Astrocyte (in vitro differentiated cells and primary cell): ENCODE results near the gene MAPK9. TPM values are rescaled to one million over a fixed set of nuclear protein-coding genes. Genes with fewer than 3 reads are reported as not detected.

Experiments used
- DNase-seq: peaks from one replicate; pipeline ENCODE4 v3.0.0-alpha.2; 2010; ENCODE audit warnings: low read depth
- FAIRE-seq: peaks from 2 replicates; lab custom pipeline; 2011; peaks lifted over from hg19 to GRCh38; lab: Jason Lieb, UNC
- H2AFZ ChIP-seq: 2 replicates; pipeline ENCODE4 v1.6.0; 2012; ENCODE audit warnings: low read depth, low read length, inconsistent platforms
- H3K27ac ChIP-seq: 2 replicates; pipeline ENCODE4 v1.5.1; 2011; ENCODE audit warnings: low read depth, low read length, inconsistent platforms
- H3K27me3 ChIP-seq: 2 replicates; pipeline ENCODE4 v1.6.0; 2011; ENCODE audit warnings: low read length, inconsistent platforms; ENCODE audit not compliant: insufficient read depth
- H3K36me3 ChIP-seq: 2 replicates; pipeline ENCODE4 v1.5.1; 2011; ENCODE audit warnings: low read length, inconsistent platforms; ENCODE audit not compliant: insufficient read depth
- H3K4me1 ChIP-seq: 2 replicates; pipeline ENCODE4 v1.5.1; 2011; ENCODE audit warnings: low read length, inconsistent platforms; ENCODE audit not compliant: insufficient read depth
- H3K4me2 ChIP-seq: 2 replicates; pipeline ENCODE4 v1.6.0; 2012; ENCODE audit warnings: low read length, inconsistent platforms
- H3K4me3 ChIP-seq: 2 replicates; pipeline ENCODE4 v1.5.1; 2011; ENCODE audit warnings: low read depth, mild to moderate bottlenecking, low read length, inconsistent platforms; ENCODE audit not compliant: insufficient read depth
- H3K79me2 ChIP-seq: 2 replicates; pipeline ENCODE4 v1.6.0; 2012; ENCODE audit warnings: mild to moderate bottlenecking, low read length, inconsistent platforms; ENCODE audit not compliant: insufficient read depth
- H3K9ac ChIP-seq: 2 replicates; pipeline ENCODE4 v1.6.0; 2012; ENCODE audit warnings: mild to moderate bottlenecking, low read length, inconsistent platforms
- H3K9me3 ChIP-seq: 2 replicates; pipeline ENCODE4 v1.5.1; 2012; ENCODE audit warnings: low read depth, mild to moderate bottlenecking, low read length, inconsistent platforms; ENCODE audit not compliant: insufficient read depth
- H4K20me1 ChIP-seq: 2 replicates; pipeline ENCODE4 v1.6.0; 2012; ENCODE audit warnings: low read length, inconsistent platforms; ENCODE audit not compliant: insufficient read depth
- H3K27ac Mint-ChIP-seq: one replicate; pipeline ENCODE4 v1.8.0; 2021; ENCODE audit warnings: mild to moderate bottlenecking, mixed read lengths; ENCODE audit not compliant: unreplicated experiment
- H3K27me3 Mint-ChIP-seq: one replicate; pipeline ENCODE4 v1.8.0; 2021; ENCODE audit warnings: low read depth, mixed read lengths; ENCODE audit not compliant: unreplicated experiment
- H3K36me3 Mint-ChIP-seq: one replicate; pipeline ENCODE4 v1.8.0; 2021; ENCODE audit warnings: low read depth, mixed read lengths; ENCODE audit not compliant: unreplicated experiment
- H3K4me1 Mint-ChIP-seq: one replicate; pipeline ENCODE4 v1.8.0; 2021; ENCODE audit warnings: low read depth, mixed read lengths; ENCODE audit not compliant: unreplicated experiment
- H3K4me3 Mint-ChIP-seq: one replicate; pipeline ENCODE4 v1.8.0; 2021; ENCODE audit warnings: mild to moderate bottlenecking, moderate library complexity, mixed read lengths; ENCODE audit not compliant: unreplicated experiment
- H3K9me3 Mint-ChIP-seq: one replicate; pipeline ENCODE4 v1.8.0; 2021; ENCODE audit warnings: mild to moderate bottlenecking, mixed read lengths; ENCODE audit not compliant: unreplicated experiment
- EZH2 ChIP-seq: IDR thresholded peaks from 2 replicates; pipeline ENCODE4 v1.6.1; 2012; ENCODE audit warnings: mild to moderate bottlenecking, low read length, inconsistent platforms; ENCODE audit not compliant: insufficient read depth
- total RNA-seq: library from RNA; stranded (reverse); gene quantifications from 2 replicates; pipeline ENCODE4 v1.2.1, GENCODE V29; 2021
- TF ChIP-seq, protein P1 (sequence below): IDR thresholded peaks from 2 replicates; pipeline ENCODE4 v1.5.1; 2011; ENCODE audit warnings: low read depth, mild to moderate bottlenecking, inconsistent platforms, low read length, moderate library complexity; ENCODE audit not compliant: insufficient read depth

Gene MAPK9
- total RNA-seq, 1 donor from 2014 or later, result 34.0 TPM

- H3K27ac ChIP-seq, result no peak overlapping the region
- H3K4me3 ChIP-seq, result peak overlapping the region; percentile 80
- no peaks in the 10 kb centered on the region for H3K27me3 ChIP-seq
- H3K4me1 ChIP-seq, result peaks cover 7% of the 10 kb centered on the region
- TF ChIP-seq, protein P1, sequence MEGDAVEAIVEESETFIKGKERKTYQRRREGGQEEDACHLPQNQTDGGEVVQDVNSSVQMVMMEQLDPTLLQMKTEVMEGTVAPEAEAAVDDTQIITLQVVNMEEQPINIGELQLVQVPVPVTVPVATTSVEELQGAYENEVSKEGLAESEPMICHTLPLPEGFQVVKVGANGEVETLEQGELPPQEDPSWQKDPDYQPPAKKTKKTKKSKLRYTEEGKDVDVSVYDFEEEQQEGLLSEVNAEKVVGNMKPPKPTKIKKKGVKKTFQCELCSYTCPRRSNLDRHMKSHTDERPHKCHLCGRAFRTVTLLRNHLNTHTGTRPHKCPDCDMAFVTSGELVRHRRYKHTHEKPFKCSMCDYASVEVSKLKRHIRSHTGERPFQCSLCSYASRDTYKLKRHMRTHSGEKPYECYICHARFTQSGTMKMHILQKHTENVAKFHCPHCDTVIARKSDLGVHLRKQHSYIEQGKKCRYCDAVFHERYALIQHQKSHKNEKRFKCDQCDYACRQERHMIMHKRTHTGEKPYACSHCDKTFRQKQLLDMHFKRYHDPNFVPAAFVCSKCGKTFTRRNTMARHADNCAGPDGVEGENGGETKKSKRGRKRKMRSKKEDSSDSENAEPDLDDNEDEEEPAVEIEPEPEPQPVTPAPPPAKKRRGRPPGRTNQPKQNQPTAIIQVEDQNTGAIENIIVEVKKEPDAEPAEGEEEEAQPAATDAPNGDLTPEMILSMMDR, result no peak
- no peak for TF ChIP-seq EZH2
- H4K20me1 ChIP-seq, result peaks cover 37% of the 10 kb centered on the region
- H3K36me3 Mint-ChIP-seq, result peaks cover 7% of the 10 kb centered on the region
- peak overlapping the region; percentile 96 for H3K4me2 ChIP-seq
- peaks cover 8% of the 10 kb centered on the region for H3K4me1 Mint-ChIP-seq
- peaks cover 48% of the 10 kb centered on the region for H3K79me2 ChIP-seq
- no peak for DNase-seq
- peak overlapping the region; percentile 24 for H2AFZ ChIP-seq
- no peaks in the 10 kb centered on the region for H3K9me3 Mint-ChIP-seq
- peak overlapping the region; percentile 88 for H3K4me3 Mint-ChIP-seq
- no peaks in the 10 kb centered on the region for H3K36me3 ChIP-seq
- H3K9me3 ChIP-seq, result no peaks in the 10 kb centered on the region
- H3K9ac ChIP-seq, result peak overlapping the region; percentile 84
- no peak for FAIRE-seq
- peak overlapping the region; percentile 47 for H3K27ac Mint-ChIP-seq
- no peaks in the 10 kb centered on the region for H3K27me3 Mint-ChIP-seq
Measured at GRCh38 chr5:180290568-180291233, 1.2 kb downstream of the MAPK9 start.

DNA sequence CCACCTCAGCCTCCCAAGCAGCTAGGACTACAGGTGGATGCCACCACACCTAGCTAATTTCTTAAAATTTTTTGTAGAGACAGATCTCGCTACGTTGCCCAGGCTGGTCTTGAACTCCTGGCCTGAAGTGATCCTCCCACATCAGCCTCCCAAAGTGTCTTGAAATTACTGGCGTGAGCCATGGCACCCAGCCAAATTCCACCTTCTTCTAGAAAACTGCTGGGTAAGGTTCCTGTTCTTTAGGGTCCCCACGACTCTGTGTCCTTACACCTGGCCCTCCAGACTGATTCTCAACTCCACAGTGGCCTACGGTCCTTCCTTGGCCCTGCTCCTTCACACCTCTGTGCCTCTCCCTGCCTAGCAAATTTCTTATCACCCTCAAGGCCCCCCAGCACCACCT lies 1.9 kb downstream of the MAPK9 start:
- no peaks in the 10 kb centered on the region for H3K9me3 Mint-ChIP-seq
- peak overlapping the region; percentile 88 for H3K4me3 Mint-ChIP-seq
- FAIRE-seq (no peak), DNase-seq (no peak)
- Histone ChIP-seq H3K79me2 (peaks cover 53% of the 10 kb centered on the region), H3K27me3 (no peaks in the 10 kb centered on the region), H3K4me2 (peak overlapping the region; percentile 96), H2AFZ (no peak overlapping the region), H3K4me3 (no peak overlapping the region), H3K27ac (no peak overlapping the region), H3K9me3 (no peaks in the 10 kb centered on the region), H4K20me1 (peaks cover 42% of the 10 kb centered on the region), H3K9ac (no peak overlapping the region), H3K4me1 (peaks cover 7% of the 10 kb centered on the region), H3K36me3 (no peaks in the 10 kb centered on the region)
- TF ChIP-seq, protein P1, result no peak
- no peak for TF ChIP-seq EZH2
- peaks cover 12% of the 10 kb centered on the region for H3K36me3 Mint-ChIP-seq
- H3K27ac Mint-ChIP-seq, result no peak overlapping the region
- H3K4me1 Mint-ChIP-seq, result peaks cover 8% of the 10 kb centered on the region
- H3K27me3 Mint-ChIP-seq, result no peaks in the 10 kb centered on the region

GRCh38 chr5:180289433-180289832 lies 2.5 kb downstream of the MAPK9 start:
- peaks cover 58% of the 10 kb centered on the region for H3K79me2 ChIP-seq
- no peaks in the 10 kb centered on the region for H3K27me3 ChIP-seq
- Mint-ChIP-seq H3K27me3 (no peaks in the 10 kb centered on the region), H3K36me3 (peaks cover 14% of the 10 kb centered on the region), H3K4me1 (peaks cover 8% of the 10 kb centered on the region), H3K4me3 (peak overlapping the region; percentile 34), H3K9me3 (no peaks in the 10 kb centered on the region), H3K27ac (no peak overlapping the region)
- no peaks in the 10 kb centered on the region for H3K36me3 ChIP-seq
- peaks cover 46% of the 10 kb centered on the region for H4K20me1 ChIP-seq
- peaks cover 7% of the 10 kb centered on the region for H3K4me1 ChIP-seq
- no peak overlapping the region for H3K4me3 ChIP-seq
- FAIRE-seq, result no peak
- H2AFZ ChIP-seq, result no peak overlapping the region
- no peak for DNase-seq
- no peak overlapping the region for H3K9ac ChIP-seq
- H3K9me3 ChIP-seq, result no peaks in the 10 kb centered on the region
- no peak overlapping the region for H3K27ac ChIP-seq
- TF ChIP-seq, protein P1, result no peak
- no peak overlapping the region for H3K4me2 ChIP-seq
